ENCODE results near the gene DPEP3. TPM values are rescaled to one million over a fixed set of nuclear protein-coding genes. Genes with fewer than 3 reads are reported as not detected.
"Not testable (repeated sequence)": the region's sequence is repeated elsewhere in the genome, so short reads cannot be mapped to it uniquely, and the experiment has no call there.

The DPEP3 gene
- total RNA-seq, 4 donors from 2014 or later = not detected

- 51 to 56% methylated on average over 15 to 17 of the region's 33 CpGs for WGBS, 2 donors
- TF ChIP-seq POLR2A (IDR thresholded peaks at IDR 0.05) = no peak
- TF ChIP-seq, protein P1, sequence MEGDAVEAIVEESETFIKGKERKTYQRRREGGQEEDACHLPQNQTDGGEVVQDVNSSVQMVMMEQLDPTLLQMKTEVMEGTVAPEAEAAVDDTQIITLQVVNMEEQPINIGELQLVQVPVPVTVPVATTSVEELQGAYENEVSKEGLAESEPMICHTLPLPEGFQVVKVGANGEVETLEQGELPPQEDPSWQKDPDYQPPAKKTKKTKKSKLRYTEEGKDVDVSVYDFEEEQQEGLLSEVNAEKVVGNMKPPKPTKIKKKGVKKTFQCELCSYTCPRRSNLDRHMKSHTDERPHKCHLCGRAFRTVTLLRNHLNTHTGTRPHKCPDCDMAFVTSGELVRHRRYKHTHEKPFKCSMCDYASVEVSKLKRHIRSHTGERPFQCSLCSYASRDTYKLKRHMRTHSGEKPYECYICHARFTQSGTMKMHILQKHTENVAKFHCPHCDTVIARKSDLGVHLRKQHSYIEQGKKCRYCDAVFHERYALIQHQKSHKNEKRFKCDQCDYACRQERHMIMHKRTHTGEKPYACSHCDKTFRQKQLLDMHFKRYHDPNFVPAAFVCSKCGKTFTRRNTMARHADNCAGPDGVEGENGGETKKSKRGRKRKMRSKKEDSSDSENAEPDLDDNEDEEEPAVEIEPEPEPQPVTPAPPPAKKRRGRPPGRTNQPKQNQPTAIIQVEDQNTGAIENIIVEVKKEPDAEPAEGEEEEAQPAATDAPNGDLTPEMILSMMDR (IDR thresholded peaks at IDR 0.05) = no peak
Measured at GRCh38 chr16:67939507-67940445, 40.5 kb downstream of the DPEP3 start.

DNA sequence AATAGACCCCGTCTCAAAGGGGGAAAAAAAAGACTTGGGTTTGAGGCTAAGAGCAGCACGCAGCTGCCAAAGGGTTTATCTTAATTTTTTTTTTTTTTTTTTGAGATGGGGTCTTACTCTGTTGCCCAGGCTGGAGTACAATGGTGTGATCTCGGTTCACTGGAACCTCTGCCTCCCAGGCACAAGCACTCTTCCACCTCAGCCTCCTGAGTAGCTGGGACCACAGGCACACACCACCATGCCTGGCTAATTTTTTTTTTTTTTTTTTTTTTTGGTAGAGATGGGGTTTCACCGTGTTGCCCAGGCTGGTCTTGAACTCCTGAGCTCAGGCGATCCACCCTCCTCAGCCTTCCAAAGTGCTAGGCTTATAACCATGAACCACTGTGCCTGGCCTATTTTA lies 42.6 kb downstream of the DPEP3 start:
- Histone ChIP-seq H3K36me3 (peaks cover 0 to 41% (median 0%) of the 10 kb centered on the region in 3 donors), H3K27ac (peak overlapping the region; percentile 92 to 97 (median 96)), H3K4me1 (peaks cover 15 to 57% (median 22%) of the 10 kb centered on the region in 3 donors)
- DNase-seq; H3K27me3 ChIP-seq; H3K4me3 ChIP-seq; intact Hi-C loops (cut with DNase I); H3K9me3 ChIP-seq: not testable (repeated sequence)
- 91 to 96% methylated on average over 5 of the region's 5 CpGs for WGBS, 2 donors

More at GRCh38 chr16:67939507-67940445, 40.5 kb downstream of the DPEP3 start:
- H3K27me3 ChIP-seq = no peaks in the 10 kb centered on the region
- peaks cover 13 to 66% (median 29%) of the 10 kb centered on the region in 3 donors for H3K4me1 ChIP-seq
- peaks cover 0 to 47% (median 4%) of the 10 kb centered on the region in 3 donors for H3K36me3 ChIP-seq
- H3K4me3 ChIP-seq = no peak overlapping the region
- H3K27ac ChIP-seq = no peak overlapping the region
- no peaks in the 10 kb centered on the region for H3K9me3 ChIP-seq
- intact Hi-C loops (cut with DNase I) = no loop called here
- no peak for DNase-seq

GRCh38 chr16:67936880-67937605 lies 43.3 kb downstream of the DPEP3 start:
- Histone ChIP-seq H3K27ac (peak overlapping the region; percentile 92 to 97 (median 96)), H3K9me3 (no peaks in the 10 kb centered on the region), H3K27me3 (no peaks in the 10 kb centered on the region), H3K4me3 (peak overlapping the region; percentile 69 to 91 (median 86)), H3K4me1 (peaks cover 15 to 51% (median 22%) of the 10 kb centered on the region in 3 donors), H3K36me3 (peaks cover 0 to 41% (median 0%) of the 10 kb centered on the region in 3 donors)
- no peak for TF ChIP-seq POLR2A (IDR thresholded peaks at IDR 0.05)
- TF ChIP-seq, protein P1 (IDR thresholded peaks at IDR 0.05) = no peak
- WGBS, 2 donors = 40 to 43% methylated on average over 5 to 6 of the region's 6 CpGs
- no peak for DNase-seq
- intact Hi-C loops (cut with DNase I) = no loop called here

GRCh38 chr16:67936124-67936879 lies 44.0 kb downstream of the DPEP3 start, which contains the start of gene PSMB10:
PSMB10 (minus strand) TSS chr16:67936850; CDS start chr16:67936749, 101 bp downstream.
- H3K4me1 ChIP-seq = peaks cover 15 to 43% (median 22%) of the 10 kb centered on the region in 3 donors
- intact Hi-C loops (cut with DNase I) = no loop called here
- peak within 1 kb of the TSS; percentile 69 to 91 (median 86) for H3K4me3 ChIP-seq
- 0 to 1% methylated on average over 4 to 18 of the region's 54 CpGs for WGBS, 2 donors
- H3K27ac ChIP-seq = peak within 1 kb of the TSS; percentile 92 to 97 (median 96)
- peaks cover 0 to 41% (median 0%) of the 10 kb centered on the region in 3 donors for H3K36me3 ChIP-seq
- TF ChIP-seq POLR2A (IDR thresholded peaks at IDR 0.05) = peak in 3 of 4 donors; percentile 35 to 70 (median 52)
- TF ChIP-seq, protein P1 (IDR thresholded peaks at IDR 0.05) = no peak
- no peaks in the 10 kb centered on the region for H3K27me3 ChIP-seq
- DNase-seq = peak; percentile 35
- H3K9me3 ChIP-seq = no peaks in the 10 kb centered on the region

Data from esophagus squamous epithelium (tissue), 5 donors.